Mesothelial cell of epicardium (in vitro differentiated cells): ENCODE data around the gene NLK. TPM values are rescaled to one million over a fixed set of nuclear protein-coding genes. Genes with fewer than 3 reads are reported as not detected.

Experiments
- DNase-seq, 2 experiments: peaks; one replicate each; pipeline ENCODE4 v3.0.0; 2021; ENCODE audit warnings: low spot score in 2 of 2; ENCODE audit not compliant: unreplicated experiment in 2 of 2
- H3K27ac Mint-ChIP-seq: 2 replicates; pipeline ENCODE4 v1.8.0; 2021; ENCODE audit warnings: mixed read lengths
- H3K27me3 Mint-ChIP-seq: 2 replicates; pipeline ENCODE4 v1.8.0; 2021; ENCODE audit warnings: low read depth, mixed read lengths
- H3K36me3 Mint-ChIP-seq: 2 replicates; pipeline ENCODE4 v1.8.0; 2021; ENCODE audit warnings: mixed read lengths
- H3K4me1 Mint-ChIP-seq: 2 replicates; pipeline ENCODE4 v1.8.0; 2021; ENCODE audit warnings: mixed read lengths
- H3K4me3 Mint-ChIP-seq: 2 replicates; pipeline ENCODE4 v1.8.0; 2021; ENCODE audit warnings: mild to moderate bottlenecking, moderate library complexity, mixed read lengths
- H3K9me3 Mint-ChIP-seq: 2 replicates; pipeline ENCODE4 v1.8.0; 2021; ENCODE audit warnings: mixed read lengths
- total RNA-seq: library from RNA; stranded (reverse); gene quantifications from 3 replicates; pipeline ENCODE4 v1.2.1, GENCODE V29; 2021
- TF ChIP-seq, protein P1 (sequence below): fragments of 200-600 bp; sonication (generic); IDR thresholded peaks from one replicate; pipeline ENCODE4 v1.5.0; 2021; ENCODE audit warnings: antibody characterized with exemption; ENCODE audit not compliant: unreplicated experiment

Gene NLK
- total RNA-seq, 1 donor from 2014 or later = 22.6 TPM

GRCh38 chr17:28008513-28008912 is 34.0 kb upstream of the NLK start:
- DNase-seq = peak in 1 of 2 experiments; percentile 67
- peaks cover 20% of the 10 kb centered on the region for H3K27me3 Mint-ChIP-seq
- no peak overlapping the region for H3K27ac Mint-ChIP-seq
- TF ChIP-seq, protein P1, sequence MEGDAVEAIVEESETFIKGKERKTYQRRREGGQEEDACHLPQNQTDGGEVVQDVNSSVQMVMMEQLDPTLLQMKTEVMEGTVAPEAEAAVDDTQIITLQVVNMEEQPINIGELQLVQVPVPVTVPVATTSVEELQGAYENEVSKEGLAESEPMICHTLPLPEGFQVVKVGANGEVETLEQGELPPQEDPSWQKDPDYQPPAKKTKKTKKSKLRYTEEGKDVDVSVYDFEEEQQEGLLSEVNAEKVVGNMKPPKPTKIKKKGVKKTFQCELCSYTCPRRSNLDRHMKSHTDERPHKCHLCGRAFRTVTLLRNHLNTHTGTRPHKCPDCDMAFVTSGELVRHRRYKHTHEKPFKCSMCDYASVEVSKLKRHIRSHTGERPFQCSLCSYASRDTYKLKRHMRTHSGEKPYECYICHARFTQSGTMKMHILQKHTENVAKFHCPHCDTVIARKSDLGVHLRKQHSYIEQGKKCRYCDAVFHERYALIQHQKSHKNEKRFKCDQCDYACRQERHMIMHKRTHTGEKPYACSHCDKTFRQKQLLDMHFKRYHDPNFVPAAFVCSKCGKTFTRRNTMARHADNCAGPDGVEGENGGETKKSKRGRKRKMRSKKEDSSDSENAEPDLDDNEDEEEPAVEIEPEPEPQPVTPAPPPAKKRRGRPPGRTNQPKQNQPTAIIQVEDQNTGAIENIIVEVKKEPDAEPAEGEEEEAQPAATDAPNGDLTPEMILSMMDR = no peak
- H3K4me3 Mint-ChIP-seq = no peak overlapping the region
- H3K36me3 Mint-ChIP-seq = no peaks in the 10 kb centered on the region
- no peaks in the 10 kb centered on the region for H3K9me3 Mint-ChIP-seq
- H3K4me1 Mint-ChIP-seq = no peaks in the 10 kb centered on the region

GRCh38 chr17:28010406-28010805 is 32.1 kb upstream of the NLK start:
- H3K27me3 Mint-ChIP-seq = peaks cover 24% of the 10 kb centered on the region
- no peak overlapping the region for H3K27ac Mint-ChIP-seq
- H3K36me3 Mint-ChIP-seq = no peaks in the 10 kb centered on the region
- no peak overlapping the region for H3K4me3 Mint-ChIP-seq
- peaks cover 7% of the 10 kb centered on the region for H3K9me3 Mint-ChIP-seq
- no peak for DNase-seq
- TF ChIP-seq, protein P1 = no peak
- no peaks in the 10 kb centered on the region for H3K4me1 Mint-ChIP-seq

DNA sequence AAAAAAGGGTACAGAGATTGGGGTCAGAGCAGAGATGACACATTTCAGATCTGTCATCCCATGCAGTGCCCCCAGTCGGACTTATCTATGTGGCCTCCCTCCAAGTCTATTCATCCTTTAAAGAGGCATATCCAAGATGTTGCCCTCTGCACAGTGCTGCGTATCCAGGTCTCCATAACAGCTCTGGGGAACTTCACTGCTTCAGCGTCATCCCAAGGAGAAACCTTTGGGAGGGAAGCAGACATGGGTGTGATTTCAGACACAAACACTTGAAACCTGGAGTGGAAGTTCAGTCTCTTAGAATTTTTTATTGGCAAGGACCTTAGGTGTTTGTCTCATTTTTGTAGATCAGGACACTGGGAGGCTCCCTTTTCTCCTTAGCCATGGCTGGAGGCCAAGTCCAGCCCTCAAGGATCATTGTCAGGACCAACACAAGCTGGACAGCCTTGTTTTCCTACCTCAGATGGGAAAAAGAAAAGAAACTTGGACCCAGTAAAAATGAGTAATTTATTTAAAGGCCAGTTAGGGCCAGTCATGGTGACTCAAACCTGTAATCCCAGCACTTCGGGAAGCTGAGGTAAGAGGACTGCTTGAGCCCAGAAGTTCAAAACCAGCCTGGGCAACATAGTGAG is 23.9 kb upstream of the NLK start:
- no peak for DNase-seq
- H3K4me3 Mint-ChIP-seq = no peak overlapping the region
- TF ChIP-seq, protein P1 = no peak
- H3K27me3 Mint-ChIP-seq = peaks cover 12% of the 10 kb centered on the region
- H3K36me3 Mint-ChIP-seq = no peaks in the 10 kb centered on the region
- H3K4me1 Mint-ChIP-seq = no peaks in the 10 kb centered on the region
- H3K27ac Mint-ChIP-seq = no peak overlapping the region
- peaks cover 15% of the 10 kb centered on the region for H3K9me3 Mint-ChIP-seq

GRCh38 chr17:28020515-28020914 is 22.0 kb upstream of the NLK start:
- Mint-ChIP-seq H3K27me3 (peaks cover 9% of the 10 kb centered on the region), H3K36me3 (no peaks in the 10 kb centered on the region), H3K9me3 (peaks cover 7% of the 10 kb centered on the region), H3K4me3 (no peak overlapping the region), H3K27ac (no peak overlapping the region), H3K4me1 (no peaks in the 10 kb centered on the region)
- DNase-seq = no peak
- TF ChIP-seq, protein P1 = no peak

DNA sequence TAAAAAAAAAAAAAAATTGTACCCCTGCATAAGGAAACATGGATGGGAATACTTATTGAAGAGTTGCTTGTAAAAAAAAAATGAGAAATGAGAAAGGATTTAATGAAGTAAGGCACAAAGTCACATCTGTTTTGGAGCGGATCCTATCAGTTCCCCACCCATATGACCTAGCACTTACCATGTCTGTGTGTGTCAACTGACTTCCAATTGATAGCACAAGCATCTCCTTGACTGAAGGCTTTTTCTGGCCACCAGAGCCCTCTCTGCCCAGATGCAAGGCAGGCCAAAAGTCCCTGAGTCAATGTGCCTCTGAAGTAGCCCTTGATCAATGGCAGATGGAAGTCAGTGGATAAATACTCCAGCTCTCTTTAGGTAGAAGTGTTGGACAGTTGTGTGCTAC is 13.4 kb upstream of the NLK start:
- no peaks in the 10 kb centered on the region for H3K36me3 Mint-ChIP-seq
- TF ChIP-seq, protein P1 = no peak
- H3K4me3 Mint-ChIP-seq = no peak overlapping the region
- no peak overlapping the region for H3K27ac Mint-ChIP-seq
- no peaks in the 10 kb centered on the region for H3K4me1 Mint-ChIP-seq
- H3K9me3 Mint-ChIP-seq = peaks cover 10% of the 10 kb centered on the region
- no peak for DNase-seq
- H3K27me3 Mint-ChIP-seq = no peaks in the 10 kb centered on the region

- H3K27ac Mint-ChIP-seq = no peak overlapping the region
- no peak overlapping the region for H3K4me3 Mint-ChIP-seq
- DNase-seq = no peak
Observed at GRCh38 chr17:28030386-28030785, 12.1 kb upstream of the NLK start.

More at GRCh38 chr17:28030386-28030785, 12.1 kb upstream of the NLK start:
- Mint-ChIP-seq H3K4me1 (no peaks in the 10 kb centered on the region), H3K9me3 (peaks cover 10% of the 10 kb centered on the region), H3K27me3 (no peaks in the 10 kb centered on the region), H3K36me3 (no peaks in the 10 kb centered on the region)
- TF ChIP-seq, protein P1 = no peak
